UCSD-AML1 (cell line): ENCODE results near the gene MAPK4.

Experiments
- DNase-seq: peaks from one replicate; lab custom pipeline; 2025; ENCODE audit not compliant: unreplicated experiment; lab: John Stamatoyannopoulos, UW

The MAPK4 gene

DNA sequence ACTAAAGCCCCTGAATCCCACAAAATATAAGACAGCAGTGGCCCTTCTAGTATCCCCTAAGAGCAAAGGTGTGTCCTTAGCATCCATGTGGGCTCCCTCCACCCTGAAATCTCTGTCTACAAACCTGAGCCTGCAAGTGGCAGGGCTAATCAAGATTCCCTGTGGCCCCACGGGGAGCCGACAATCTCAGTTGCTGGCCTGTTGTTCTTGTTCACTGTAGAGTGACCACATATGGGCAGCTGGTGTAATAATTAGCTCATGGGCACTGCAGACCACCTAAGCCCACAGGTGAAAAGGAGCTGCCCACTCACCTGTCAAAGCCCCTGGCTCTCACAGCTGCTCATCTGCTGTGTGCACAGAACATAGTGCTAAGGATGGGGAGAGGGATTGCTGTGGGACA is 157.7 kb downstream of the MAPK4 start:
- no peak for DNase-seq

DNA sequence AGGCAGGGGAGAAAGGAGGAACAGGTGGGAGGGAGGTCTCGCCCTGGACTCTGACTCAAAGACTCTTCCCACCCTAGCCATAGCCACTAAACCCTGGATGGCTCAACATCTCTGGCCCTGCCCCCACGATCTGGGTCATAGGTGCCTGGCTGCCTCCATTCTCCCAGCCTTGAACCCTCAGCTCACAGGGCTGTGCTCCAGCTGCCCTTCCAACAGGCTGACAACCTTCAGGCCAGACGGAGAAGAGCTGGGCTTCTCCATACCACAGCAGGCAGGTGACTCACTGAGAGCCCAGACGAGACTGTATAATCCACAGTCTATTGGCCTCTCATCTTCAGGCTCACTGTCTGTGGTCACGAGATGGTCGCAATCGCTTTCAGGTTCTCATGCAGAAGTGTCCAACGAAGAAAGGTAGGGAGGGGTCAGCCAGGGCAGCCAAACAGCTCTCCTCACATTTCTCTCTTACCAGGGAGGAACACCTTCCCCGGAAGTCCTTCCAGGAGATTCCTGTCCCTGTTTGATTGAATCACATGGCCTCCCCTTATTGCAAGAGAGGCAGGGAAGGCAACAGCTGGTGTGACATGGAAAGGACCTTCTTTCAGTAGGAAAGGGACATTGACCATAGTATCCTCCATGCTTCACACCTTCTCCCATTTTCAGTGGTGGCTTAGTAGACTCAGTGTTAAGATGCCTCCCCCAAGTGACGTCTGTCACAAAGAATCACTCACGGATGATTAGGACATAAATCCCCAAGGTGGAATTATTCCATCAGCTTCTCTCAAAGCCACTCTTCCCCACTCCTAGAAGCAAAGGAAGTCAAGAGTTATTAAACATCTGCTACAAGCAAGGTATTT is 159.8 kb downstream of the MAPK4 start:
- no peak for DNase-seq

DNA sequence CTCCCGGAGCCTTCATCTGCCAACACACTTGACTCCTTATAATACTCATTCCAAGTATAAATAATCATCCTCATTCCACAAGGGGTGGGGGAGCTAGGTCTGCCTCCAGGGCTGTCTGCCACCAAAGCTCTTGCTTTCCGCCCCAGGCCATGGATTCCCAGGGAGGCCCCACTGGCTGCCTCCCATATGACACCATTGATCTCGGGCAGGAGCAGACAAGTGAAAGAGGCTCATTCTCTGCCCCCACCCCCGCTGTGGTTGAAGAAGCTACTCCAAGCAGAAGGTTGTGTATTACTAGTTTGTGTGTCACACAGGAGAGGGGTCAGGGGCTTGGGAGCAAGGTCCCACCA is 160.4 kb downstream of the MAPK4 start:
- no peak for DNase-seq

DNA sequence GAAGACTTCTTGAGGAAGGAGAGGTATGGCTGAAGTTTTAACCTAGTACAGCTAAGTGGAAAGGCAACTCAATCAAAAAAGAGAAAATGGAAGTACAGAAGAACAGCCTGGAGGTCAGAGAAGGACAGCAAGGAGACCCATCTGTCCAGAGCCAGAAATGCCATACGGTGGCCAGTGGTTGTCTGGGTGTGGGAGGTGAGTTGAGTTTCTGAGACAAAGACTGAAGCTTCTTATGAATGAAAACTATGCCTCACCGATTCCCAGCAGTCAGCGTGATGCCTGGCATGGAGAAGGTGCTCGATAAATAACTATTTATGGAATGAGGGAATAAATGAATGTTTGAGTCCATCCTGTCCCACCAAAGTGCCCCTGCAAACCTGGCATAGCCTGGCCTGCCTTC is 161.1 kb downstream of the MAPK4 start:
- DNase-seq: no peak

DNA sequence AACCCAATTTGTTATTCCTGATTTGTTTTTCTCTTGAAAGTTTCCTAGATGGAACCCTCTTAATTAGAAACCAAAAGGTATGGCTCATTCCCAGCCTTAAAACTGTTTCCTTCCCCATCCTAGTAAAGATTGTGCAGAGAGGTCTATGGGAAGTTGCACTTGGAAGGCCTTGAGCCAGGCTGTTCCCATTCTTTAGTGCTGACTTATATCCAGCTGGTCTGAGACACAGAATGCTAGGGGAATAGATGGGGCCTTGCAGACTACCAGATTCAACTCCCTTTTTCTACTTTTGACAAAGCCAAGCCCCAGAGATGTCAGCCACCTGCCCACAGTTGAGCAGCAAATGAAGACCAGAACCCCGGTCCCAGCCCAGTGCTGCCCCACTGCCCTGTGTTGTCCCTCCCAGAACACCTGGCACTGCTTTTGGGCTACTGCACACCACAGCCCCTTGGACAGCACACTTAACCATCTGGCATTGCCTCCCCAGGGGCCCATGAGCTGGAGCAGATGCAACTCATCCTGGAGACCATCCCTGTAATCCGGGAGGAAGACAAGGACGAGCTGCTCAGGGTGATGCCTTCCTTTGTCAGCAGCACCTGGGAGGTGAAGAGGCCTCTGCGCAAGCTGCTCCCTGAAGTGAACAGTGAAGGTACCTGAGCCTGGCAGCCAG is 161.7 kb downstream of the MAPK4 start:
- no peak for DNase-seq

DNA sequence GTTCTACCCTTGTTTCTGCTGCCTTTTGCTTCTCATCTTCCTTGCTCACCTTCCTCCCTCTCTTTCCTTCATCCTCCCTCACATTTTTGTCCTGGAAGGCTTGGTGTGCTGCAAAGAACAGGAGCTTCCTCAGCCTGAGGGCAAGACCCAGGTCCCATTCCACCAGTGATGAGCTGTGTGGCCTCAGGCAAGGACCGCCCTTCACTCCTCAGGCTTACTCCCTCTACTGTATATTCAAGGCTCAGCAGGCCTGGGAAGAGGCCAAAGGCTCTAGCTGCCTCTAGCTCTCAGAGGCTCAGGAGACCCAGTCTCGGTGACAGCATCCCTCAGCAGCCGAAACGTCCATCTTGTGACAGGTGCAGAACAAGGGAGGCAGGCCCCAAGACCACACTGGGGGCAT is 162.4 kb downstream of the MAPK4 start:
- no peak for DNase-seq

DNA sequence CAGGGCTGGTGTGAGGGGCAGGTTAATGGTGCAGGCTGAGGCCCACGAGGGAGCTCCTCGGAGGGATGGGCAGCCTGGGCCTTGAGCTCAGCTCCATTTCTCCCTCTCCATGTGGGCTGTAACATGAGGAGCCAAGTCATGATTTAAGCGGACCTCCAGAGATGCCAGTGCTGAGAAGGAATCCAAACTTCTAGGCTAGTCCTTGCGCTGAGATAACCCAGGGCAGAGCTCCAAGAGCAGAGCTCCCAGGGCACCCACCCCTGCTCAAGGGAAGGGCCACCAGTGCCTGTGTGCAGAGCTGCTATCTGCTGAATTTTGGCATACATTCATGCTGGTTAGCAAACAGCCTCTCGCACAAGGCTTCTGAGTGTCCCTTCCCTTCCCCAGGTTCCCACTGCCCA is 164.9 kb downstream of the MAPK4 start:
- no peak for DNase-seq

DNA sequence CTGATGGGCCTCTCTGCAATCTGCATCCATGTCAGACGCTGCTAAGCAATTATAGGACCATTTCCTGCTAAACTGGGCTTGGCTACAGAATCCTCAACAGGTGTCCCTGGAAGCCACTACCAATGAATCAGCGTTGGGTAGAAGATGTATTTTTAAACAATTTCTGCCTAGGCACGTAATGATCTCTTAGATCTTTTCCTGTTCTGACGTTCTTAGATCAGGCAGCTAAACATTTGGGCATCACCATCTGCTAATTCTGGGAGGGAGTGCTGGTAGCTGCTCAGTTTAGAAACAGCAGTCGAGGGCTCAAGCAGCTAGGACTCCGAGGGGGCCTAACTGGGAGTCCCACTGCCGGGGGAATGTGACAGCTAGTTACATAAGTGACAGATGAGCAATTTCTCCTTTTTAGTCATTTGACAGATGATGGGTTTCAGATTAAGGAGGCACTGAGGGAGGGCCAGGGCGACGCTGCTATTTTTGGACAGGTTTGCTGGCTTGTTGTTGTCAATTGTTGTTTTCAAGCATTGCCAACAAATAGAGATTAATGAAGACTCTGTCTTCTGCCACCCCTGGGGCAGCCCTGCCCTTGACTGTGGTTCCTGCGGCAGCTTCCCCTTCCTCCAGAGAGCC is 167.2 kb downstream of the MAPK4 start:
- DNase-seq: no peak

DNA sequence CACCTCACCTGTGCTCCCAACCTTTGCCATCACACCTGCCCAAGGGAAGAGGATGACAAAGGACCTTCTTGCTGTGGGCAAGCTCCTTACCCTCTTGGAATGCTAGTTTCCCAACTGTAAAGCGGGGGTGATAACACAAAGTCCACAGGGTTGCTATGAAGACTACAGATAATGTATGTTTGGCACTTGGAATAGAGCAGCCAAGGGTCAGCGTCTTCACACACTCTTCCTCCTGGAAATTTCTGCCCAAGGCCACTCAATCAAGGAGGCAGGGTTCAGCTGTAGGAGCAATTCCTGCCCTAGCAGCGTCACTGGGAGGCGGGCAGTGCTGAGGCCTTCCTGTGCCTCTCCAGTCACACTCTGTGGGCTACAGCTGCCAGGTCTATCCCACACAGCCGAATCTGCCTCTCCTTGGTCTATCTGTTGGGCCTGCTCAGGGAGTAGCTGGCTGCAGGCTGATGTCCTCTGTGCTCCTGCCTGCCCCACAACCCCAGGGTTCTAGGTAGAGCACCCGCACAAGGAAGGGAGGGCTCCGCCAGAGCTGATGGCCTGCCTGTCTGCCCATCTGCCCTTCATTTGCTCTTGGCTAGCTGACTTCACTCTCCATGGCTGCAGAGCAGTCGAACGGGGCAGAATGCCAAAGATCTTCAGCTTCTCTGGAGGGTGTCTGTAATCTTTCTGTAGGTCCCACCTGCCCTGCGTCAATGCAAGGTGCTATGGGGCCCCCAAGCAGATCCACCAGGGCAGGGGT is 168.0 kb downstream of the MAPK4 start:
- no peak for DNase-seq

DNA sequence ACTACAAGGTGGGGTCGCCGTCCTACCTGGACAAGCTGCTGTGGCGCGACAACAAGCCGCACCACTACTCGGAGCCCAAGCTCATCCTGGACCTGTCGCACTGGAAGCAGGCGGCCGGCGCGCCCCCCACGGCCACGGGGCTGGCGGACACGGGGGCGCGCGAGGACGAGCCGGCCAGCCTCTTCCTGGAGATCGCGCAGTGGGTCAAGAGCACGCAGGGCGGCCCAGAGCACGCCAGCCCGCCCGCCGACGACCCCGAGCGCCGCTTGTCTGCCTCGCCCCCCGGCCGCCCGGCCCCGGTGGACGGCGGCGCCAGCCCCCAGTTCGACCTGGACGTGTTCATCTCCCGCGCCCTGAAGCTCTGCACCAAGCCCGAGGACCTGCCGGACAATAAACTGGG is 169.5 kb downstream of the MAPK4 start:
- no peak for DNase-seq

DNA sequence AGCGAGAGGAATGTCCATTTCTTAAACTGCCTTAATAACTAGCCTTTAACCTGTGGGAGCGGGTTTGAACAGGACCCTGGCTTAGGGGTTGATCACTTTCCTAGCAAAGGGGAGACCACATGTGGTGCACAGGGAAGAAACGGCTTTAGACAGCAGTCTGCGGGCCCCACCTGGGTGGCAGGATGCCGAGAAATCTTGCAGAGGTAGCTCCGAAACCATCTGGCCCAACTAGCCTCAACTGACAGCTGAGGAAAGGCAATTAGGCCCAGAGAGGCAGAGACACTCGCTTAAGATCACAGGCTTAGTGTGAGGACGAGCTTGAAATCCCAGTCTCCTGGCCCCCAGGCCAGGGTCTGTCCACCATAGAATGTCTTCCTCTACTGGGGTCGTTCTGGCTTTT is 170.1 kb downstream of the MAPK4 start:
- no peak for DNase-seq

DNA sequence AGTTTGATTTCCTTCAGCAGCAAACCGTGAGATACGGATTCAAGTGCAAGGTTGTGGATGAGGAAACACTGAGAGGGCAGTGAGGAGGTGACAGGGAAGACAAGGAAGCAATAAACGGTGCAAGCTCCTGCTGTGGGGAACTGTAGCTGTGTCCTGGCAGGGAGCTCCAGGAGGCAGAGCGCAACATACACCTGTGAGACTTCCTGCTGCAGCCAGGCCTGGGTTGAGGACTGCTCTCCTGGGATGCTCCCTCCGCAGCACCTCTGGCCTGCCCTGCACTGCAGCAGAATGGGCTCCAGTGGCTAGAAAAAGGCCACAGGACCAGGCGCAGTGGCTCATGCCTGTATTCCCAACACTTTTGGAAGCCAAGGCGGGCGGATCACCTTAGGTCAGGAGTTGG is 174.5 kb downstream of the MAPK4 start:
- no peak for DNase-seq

DNA sequence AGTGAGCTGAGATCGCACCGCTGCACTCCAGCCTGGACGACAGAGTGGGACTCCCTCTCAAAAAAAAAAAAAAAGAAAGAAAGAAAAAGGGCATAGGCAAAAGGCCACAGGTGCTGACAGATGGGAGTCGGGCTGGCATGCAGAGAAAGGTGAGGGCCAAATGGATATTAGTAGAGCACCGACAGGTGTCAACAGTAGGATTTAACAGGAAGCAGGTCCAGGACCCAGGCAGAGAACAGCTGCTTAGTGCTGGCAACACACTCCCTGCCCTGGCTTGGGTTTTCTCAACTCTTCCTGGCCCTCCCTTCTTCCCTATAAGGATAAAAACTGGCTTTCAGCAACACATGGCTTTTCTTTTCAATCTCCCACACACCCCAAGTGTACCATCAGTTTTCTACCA is 175.0 kb downstream of the MAPK4 start:
- DNase-seq: no peak

DNA sequence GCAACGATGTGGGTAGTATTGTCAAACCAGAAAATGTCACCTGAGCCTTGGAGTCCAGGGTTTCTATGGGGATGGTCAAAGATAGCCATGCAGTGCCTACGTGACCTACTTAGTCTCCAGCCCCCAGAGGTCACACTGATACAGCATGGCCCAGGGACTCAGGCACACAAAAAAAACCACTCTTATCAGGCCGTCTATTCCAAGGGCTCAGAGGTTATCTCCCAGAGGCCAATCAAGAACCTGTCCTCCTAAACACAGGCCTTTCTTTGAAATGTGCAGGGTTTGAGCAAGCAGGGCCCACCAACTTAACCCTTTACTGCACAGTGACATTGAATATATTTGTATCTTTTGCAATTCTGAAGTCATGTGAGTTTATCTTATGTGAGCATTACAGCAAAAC is 177.2 kb downstream of the MAPK4 start:
- DNase-seq: no peak

DNA sequence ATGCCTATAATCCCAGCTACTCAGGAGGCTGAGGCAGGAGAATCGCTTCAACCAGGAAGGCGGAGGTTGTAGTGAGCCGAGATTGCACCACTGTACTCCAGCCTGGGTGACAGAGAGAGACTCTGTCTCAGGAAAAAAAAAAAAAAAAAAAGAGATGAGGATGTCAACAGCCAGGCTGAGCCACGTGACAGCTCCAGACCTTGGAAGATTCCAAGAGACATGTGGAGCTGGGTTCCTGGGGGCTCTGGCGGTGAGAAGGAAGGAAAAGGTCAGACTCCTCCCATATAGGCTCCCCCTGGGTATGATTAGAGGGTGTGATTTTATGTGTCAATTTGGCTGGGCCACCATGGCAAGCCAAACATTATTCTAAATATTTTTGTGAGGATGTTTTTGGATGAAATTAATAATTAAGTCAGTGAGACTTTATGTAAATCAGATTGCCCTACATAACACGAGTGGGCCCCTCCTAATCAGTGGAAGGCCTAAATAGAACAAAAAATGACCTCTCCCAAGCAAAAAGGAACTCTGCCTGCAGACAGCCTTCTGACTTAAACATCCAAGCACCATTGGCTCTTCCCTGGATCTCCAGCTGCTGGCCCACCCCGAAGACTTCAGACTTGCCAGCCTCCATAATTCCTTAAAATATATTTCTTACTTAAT is 178.3 kb downstream of the MAPK4 start:
- DNase-seq: no peak

DNA sequence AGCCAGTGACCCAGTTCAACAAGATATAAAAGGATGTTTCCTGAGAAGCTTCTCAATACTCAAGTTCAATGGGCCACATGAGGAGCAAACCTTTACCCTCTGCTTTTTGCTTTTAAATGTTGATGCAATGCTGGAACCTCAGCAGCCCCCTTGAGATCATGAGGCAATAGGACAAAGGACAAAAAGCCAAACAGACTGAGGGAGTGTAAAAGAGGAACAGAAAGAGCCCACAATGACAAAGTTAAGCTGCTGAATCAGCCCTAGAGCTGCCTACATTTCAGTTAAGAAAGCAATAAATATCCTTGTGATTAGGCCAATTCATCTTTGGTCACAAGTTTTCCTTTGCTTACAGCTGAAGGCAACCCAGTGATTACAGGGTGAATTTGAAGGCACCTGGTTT is 183.1 kb downstream of the MAPK4 start:
- DNase-seq: no peak

DNA sequence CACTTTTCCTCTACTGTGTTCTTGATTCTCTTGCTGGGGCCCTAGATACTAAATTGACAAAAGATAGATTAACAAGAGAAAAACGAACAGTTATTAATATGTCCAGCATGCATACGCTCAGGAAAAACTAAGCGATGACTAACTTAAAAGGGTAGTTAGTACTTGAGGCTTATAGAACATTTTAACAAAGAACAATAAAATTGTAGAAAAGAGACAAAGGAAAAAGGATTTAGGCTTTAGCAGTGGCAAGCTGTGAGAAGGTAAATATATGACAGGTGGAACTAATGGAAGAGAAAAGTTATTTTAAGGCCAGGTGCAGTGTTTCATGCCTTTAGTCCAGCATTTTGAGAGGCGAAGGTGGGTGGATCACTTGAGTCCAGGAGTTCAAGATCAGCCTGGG is 184.4 kb downstream of the MAPK4 start:
- DNase-seq: no peak

DNA sequence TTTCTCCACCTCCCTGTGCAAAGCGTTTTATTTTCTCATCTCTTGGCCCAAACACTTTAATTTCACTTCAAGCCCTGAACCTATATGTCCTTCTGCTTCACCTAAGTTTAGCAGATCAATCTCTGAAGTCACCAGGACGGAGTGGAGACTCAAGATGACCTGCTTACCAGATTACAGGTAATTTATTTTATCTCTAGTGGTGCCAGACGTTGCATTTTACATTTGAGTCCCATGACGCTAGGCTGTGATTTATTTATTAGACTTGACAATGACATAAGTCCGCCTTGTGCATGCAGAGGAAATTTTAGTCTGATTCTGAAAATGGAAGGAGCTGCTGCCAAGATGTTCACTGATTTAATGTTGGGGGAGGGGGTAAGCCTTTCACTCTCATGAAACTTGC is 186.1 kb downstream of the MAPK4 start:
- DNase-seq: no peak

DNA sequence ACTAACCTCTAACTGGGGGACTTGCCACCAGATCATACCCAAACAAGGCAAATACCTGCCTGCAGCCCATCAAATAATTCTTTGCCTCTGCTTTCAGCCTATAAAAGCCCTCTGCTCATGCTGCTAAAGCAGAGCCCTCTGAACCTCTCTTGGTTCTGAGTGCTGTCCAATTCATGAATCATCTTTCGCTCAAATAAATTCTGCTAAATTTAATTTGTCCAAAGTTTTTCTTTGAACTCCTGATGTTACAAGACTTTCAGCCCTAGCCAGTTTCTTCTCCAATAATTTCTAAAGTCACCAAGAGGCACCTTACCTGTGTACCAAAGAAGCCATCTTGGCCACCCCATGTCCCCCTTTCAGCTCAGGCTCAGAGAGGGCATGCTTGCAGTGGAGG is 188.0 kb downstream of the MAPK4 start:
- no peak for DNase-seq

DNA sequence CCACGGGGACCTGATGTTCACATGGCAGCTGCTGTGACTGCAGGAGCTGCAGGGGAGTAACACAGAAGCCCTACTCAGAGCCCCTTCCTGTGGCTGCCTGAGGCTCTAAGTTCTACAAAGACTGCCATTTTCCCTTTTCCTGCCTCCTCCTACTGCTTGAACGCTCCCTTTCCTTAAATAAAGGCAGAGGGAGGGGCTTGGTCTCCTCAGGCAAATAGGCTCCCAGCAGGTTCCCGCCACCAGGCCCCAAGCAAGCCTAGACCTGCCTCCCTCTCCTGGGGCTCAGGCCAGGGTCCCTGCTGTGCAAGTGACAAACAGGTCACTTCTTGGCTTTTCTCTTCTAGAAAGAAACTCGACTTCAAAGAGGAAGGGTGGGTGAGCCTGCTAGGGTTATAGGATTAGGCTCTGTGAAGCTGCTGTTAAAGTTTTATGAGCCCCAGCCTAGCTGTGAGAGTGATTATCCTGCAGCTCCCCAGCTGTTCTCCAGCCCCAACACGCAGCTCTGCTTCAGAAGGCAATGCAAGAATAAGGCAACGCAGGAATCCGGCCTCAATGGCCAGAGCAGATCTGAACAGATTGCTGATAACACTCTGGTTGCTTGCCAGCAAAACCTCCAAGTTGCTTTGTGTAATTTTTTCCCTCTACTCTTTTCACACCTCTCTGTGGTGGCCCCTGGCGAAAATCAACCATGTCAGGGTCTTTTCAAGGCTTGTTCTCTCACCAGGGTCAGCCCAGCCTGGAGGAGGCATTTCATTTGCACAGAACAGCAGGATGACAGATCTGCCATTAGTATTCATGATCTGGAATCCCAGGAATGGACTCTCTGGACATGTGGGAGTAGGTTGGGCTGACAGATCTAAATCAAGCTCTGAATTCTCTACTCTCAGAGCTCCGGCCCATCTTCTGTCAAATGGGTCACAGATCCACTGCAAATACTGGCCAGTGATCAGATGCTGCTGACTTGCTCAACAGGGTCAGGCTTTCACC is 188.6 kb downstream of the MAPK4 start:
- no peak for DNase-seq
